ENCODE measurements around the gene ADAMTS13. TPM values are rescaled to one million over a fixed set of nuclear protein-coding genes. Genes with fewer than 3 reads are reported as not detected.
"Not testable (repeated sequence)": the region's sequence is repeated elsewhere in the genome, so short reads cannot be mapped to it uniquely, and the experiment has no call there.

Gene ADAMTS13
- total RNA-seq, 1 donor from 2014 or later, result 1.3 TPM

DNA sequence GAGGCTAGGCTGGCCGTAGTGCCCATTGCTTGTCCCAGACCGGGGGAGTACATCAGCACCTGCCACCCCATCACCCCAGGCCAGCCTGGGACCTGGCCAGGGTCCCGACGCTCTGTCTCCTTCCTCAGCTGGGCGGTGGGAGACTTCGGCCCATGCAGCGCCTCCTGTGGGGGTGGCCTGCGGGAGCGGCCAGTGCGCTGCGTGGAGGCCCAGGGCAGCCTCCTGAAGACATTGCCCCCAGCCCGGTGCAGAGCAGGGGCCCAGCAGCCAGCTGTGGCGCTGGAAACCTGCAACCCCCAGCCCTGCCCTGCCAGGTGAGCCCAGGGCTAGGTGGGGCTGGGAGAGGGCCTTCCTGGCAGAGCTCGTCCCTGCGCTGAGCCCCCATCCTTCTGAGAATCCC lies 21.1 kb downstream of the ADAMTS13 start:
- DNase-seq, result no peak
- no peaks in the 10 kb centered on the region for H3K27me3 Mint-ChIP-seq
- no peaks in the 10 kb centered on the region for H3K36me3 Mint-ChIP-seq (ENCODE audit: low read depth)
- no peak overlapping the region for H3K4me3 Mint-ChIP-seq
- no peaks in the 10 kb centered on the region for H3K4me1 Mint-ChIP-seq
- intact Hi-C loops (cut with micrococcal nuclease), result no loop called here
- no peaks in the 10 kb centered on the region for H3K9me3 Mint-ChIP-seq
- no peak overlapping the region for H3K27ac Mint-ChIP-seq

DNA sequence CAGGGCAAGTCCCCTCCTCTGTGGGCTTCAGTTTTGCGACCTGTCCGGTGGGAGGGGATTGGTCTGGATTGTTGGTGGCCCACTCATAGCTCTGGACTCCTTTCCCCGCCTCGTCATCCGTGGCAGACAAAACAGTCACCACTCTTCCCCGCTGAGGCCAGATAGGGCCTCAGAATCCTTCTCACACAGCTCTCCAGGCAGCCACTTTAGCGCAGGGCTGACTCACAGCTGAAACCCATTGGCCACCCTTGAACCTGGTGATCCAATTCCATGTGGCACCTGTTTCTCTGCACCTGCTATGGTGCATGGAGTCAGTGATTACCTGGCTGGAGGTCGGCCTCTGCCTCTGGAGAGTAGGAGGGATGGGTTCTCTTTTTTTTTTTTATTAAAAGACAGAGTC lies 21.8 kb downstream of the ADAMTS13 start:
- Mint-ChIP-seq H3K27me3 (no peaks in the 10 kb centered on the region), H3K27ac (no peak overlapping the region), H3K36me3 (ENCODE audit: low read depth) (no peaks in the 10 kb centered on the region), H3K4me1 (no peaks in the 10 kb centered on the region), H3K9me3 (no peaks in the 10 kb centered on the region), H3K4me3 (no peak overlapping the region)
- intact Hi-C loops (cut with micrococcal nuclease), result no loop called here
- DNase-seq, result no peak

DNA sequence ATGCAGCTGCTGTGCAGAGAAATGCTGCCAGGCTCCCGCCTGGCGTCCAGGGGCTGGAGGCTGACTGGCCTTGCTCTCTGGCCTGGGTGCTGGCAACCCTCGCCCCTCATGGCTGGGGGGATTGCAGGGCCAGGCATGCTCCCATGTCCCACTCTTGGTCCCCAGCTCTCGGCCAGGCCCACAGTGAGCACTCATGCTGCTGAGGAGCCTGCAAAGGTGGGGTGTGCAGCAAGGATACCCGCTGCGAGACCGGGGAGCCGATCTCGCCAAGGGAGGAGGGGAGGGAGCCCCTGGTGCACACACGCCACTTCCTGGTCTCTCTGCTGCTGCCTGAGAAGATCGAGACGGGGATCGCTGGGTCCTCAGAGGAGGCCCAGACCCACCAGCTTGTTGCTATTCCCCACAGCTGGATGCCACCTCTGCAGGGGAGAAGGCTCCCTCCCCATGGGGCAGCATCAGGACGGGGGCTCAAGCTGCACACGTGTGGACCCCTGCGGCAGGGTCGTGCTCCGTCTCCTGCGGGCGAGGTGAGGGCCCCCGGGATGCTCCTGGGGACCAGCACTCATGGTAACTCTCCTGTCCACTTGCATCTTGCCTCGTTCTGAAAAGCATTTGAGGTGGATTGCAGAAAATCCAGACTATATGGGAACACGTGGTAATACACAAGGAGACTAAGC lies 23.3 kb downstream of the ADAMTS13 start:
- H3K4me3 Mint-ChIP-seq, result no peak overlapping the region
- no peak overlapping the region for H3K27ac Mint-ChIP-seq
- intact Hi-C loops (cut with micrococcal nuclease), result no loop called here
- H3K27me3 Mint-ChIP-seq, result no peaks in the 10 kb centered on the region
- no peaks in the 10 kb centered on the region for H3K36me3 Mint-ChIP-seq (ENCODE audit: low read depth)
- no peaks in the 10 kb centered on the region for H3K4me1 Mint-ChIP-seq
- no peak for DNase-seq
- no peaks in the 10 kb centered on the region for H3K9me3 Mint-ChIP-seq

DNA sequence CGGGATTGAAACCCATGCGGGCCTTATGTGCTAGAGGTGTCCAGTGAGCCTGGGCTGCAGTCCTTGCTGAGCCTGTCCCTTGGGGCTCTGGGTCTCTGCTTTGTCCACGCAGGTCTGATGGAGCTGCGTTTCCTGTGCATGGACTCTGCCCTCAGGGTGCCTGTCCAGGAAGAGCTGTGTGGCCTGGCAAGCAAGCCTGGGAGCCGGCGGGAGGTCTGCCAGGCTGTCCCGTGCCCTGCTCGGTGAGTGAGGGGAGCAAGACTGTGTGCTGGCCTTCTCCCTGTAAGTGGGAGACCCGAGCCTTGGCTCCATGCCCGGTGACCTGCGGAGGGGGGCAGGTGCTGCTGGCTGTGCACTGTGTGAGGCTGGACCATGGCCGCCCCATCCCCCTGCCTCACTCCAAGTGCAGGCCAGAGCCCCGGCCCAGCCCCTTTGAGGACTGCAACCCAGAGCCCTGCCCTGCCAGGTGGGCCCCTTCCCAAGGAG lies 26.4 kb downstream of the ADAMTS13 start:
- no peak for DNase-seq
- Mint-ChIP-seq H3K36me3 (ENCODE audit: low read depth) (no peaks in the 10 kb centered on the region), H3K27ac (no peak overlapping the region), H3K4me1 (no peaks in the 10 kb centered on the region), H3K9me3 (no peaks in the 10 kb centered on the region), H3K27me3 (no peaks in the 10 kb centered on the region), H3K4me3 (no peak overlapping the region)
- intact Hi-C loops (cut with micrococcal nuclease), result no loop called here

DNA sequence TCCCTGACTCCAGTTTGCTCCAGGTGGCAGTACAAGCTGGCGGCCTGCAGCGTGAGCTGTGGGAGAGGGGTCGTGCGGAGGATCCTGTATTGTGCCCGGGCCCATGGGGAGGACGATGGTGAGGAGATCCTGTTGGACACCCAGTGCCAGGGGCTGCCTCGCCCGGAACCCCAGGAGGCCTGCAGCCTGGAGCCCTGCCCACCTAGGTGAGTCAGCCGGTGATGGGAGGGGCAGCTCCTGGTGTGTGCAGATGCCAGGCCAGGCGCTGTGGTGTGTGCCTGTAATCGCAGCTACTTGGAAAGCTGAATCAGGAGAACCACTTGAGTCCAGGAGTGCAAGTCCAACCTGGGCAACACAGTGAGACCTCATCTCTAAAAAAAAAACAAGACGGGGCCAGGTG lies 27.6 kb downstream of the ADAMTS13 start:
- no peaks in the 10 kb centered on the region for H3K4me1 Mint-ChIP-seq
- H3K27ac Mint-ChIP-seq, result no peak overlapping the region
- intact Hi-C loops (cut with micrococcal nuclease), result no loop called here
- no peaks in the 10 kb centered on the region for H3K9me3 Mint-ChIP-seq
- no peaks in the 10 kb centered on the region for H3K27me3 Mint-ChIP-seq
- no peaks in the 10 kb centered on the region for H3K36me3 Mint-ChIP-seq (ENCODE audit: low read depth)
- no peak for DNase-seq
- no peak overlapping the region for H3K4me3 Mint-ChIP-seq

DNA sequence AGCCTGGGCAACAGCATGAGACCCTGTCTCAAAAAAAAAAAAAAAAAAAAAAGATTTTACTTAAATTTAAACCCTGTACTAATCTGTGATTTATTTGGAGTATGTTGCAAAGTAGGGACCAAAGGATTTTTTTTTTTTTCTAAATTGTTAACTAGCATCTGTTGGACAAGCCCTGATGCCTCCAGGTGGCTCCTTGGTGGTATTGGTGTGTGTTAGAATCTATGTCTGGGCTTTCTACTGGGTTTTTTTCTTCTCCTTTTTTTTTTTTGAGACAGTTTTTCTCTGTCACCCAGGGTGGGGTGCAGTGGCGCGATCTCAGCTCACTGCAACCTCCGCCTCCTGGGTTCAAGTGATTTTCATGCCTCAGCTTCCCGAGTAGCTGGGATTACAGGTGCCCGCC lies 29.7 kb downstream of the ADAMTS13 start:
- H3K27ac Mint-ChIP-seq; H3K36me3 Mint-ChIP-seq (ENCODE audit: low read depth); DNase-seq; H3K9me3 Mint-ChIP-seq; H3K4me3 Mint-ChIP-seq; H3K27me3 Mint-ChIP-seq; H3K4me1 Mint-ChIP-seq; intact Hi-C loops (cut with micrococcal nuclease): not testable (repeated sequence)

DNA sequence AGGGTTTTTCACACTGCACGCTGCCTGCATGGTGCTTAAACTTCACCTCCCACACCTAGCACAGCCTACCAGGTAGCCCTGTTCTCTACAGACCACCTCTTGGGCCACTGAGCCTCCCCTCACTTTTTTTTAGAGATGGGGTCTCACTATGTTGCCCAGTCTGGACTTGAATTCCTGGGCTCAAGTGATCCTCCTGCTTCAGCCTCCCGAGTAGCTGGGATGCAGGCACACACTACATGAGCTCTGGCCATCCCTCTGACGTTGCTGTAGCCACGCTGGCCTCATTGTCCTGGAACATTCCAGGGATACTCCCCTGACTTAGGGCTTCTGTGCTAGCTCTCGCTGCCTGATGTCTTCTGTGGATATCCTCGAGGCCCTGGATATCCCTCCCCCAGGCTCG lies 30.4 kb downstream of the ADAMTS13 start:
- H3K4me3 Mint-ChIP-seq, result no peak overlapping the region
- H3K27me3 Mint-ChIP-seq, result no peaks in the 10 kb centered on the region
- no peaks in the 10 kb centered on the region for H3K4me1 Mint-ChIP-seq
- no peaks in the 10 kb centered on the region for H3K9me3 Mint-ChIP-seq
- no peak overlapping the region for H3K27ac Mint-ChIP-seq
- intact Hi-C loops (cut with micrococcal nuclease), result no loop called here
- H3K36me3 Mint-ChIP-seq (ENCODE audit: low read depth), result no peaks in the 10 kb centered on the region
- DNase-seq, result no peak

DNA sequence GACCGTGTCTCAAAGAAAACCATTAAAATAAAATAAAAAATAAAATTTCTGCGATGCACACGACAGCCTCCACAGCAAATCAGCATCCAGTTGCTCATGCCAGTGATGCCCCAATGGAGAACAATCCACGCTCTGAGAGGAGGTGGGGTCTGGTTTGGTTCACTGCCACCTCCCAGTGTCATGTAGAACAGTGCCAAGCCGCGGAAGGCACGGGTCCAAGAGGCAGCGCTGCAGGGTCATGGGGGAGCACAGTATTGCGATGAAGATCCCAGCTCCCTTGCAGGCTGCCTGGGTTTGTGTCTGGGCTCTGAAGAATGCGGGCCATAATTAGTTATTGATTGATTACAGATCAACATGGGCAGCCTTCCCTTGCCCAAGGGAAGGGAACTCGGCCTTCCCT lies 31.5 kb downstream of the ADAMTS13 start:
- intact Hi-C loops (cut with micrococcal nuclease), result no loop called here
- H3K4me1 Mint-ChIP-seq, result no peaks in the 10 kb centered on the region
- no peaks in the 10 kb centered on the region for H3K27me3 Mint-ChIP-seq
- no peak overlapping the region for H3K27ac Mint-ChIP-seq
- DNase-seq, result no peak
- no peaks in the 10 kb centered on the region for H3K9me3 Mint-ChIP-seq
- no peak overlapping the region for H3K4me3 Mint-ChIP-seq
- H3K36me3 Mint-ChIP-seq (ENCODE audit: low read depth), result no peaks in the 10 kb centered on the region

DNA sequence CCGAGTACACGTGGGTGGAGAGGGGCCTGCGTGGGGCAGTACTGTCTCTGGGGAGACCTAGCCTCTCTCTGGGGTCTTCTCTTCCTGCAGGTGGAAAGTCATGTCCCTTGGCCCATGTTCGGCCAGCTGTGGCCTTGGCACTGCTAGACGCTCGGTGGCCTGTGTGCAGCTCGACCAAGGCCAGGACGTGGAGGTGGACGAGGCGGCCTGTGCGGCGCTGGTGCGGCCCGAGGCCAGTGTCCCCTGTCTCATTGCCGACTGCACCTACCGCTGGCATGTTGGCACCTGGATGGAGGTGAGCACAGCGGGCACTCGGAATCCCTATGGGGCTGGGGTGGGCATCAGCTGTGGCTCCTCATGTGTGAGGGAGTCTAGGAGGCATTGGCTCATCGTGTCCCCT lies 32.2 kb downstream of the ADAMTS13 start:
- intact Hi-C loops (cut with micrococcal nuclease), result no loop called here
- Mint-ChIP-seq H3K27me3 (no peaks in the 10 kb centered on the region), H3K9me3 (no peaks in the 10 kb centered on the region)

DNA sequence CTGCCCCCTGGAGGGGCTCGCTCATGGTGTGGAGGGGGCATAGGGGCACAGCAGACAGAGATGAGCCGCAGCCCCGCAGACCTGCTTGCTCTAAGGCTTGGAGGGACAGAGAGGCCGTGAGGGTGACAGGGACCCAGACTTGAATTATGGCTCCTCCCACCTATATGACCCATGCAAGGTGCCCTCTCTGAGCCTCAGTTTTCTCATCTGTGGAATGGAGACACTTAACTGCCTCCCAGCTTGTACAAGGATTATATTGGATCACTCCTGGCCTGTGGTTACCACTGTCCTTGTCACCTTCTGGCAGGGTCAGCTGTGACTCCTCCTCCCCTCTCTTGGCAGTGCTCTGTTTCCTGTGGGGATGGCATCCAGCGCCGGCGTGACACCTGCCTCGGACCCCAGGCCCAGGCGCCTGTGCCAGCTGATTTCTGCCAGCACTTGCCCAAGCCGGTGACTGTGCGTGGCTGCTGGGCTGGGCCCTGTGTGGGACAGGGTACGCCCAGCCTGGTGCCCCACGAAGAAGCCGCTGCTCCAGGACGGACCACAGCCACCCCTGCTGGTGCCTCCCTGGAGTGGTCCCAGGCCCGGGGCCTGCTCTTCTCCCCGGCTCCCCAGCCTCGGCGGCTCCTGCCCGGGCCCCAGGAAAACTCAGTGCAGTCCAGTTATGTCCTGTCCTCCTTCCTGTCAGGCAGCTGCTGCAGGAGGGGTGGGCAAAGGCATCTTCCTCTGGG lies 32.9 kb downstream of the ADAMTS13 start:
- H3K9me3 Mint-ChIP-seq, result no peaks in the 10 kb centered on the region
- H3K27me3 Mint-ChIP-seq, result peaks cover 2% of the 10 kb centered on the region
- peaks cover 6% of the 10 kb centered on the region for H3K4me1 Mint-ChIP-seq
- peaks cover 1% of the 10 kb centered on the region for H3K36me3 Mint-ChIP-seq (ENCODE audit: low read depth)
- no peak overlapping the region for H3K4me3 Mint-ChIP-seq
- intact Hi-C loops (cut with micrococcal nuclease), result loop anchor here (5.0 kb wide), 1 partner anchor 33 kb away; the partner anchor contains the start of gene ADAMTS13
- DNase-seq, result no peak
- no peak overlapping the region for H3K27ac Mint-ChIP-seq

More for the DNA sequence above, 32.2 kb downstream of the ADAMTS13 start:
- H3K4me1 Mint-ChIP-seq, result peaks cover 3% of the 10 kb centered on the region
- no peak for DNase-seq
- H3K36me3 Mint-ChIP-seq (ENCODE audit: low read depth), result no peaks in the 10 kb centered on the region
- H3K27ac Mint-ChIP-seq, result no peak overlapping the region
- H3K4me3 Mint-ChIP-seq, result no peak overlapping the region

DNA sequence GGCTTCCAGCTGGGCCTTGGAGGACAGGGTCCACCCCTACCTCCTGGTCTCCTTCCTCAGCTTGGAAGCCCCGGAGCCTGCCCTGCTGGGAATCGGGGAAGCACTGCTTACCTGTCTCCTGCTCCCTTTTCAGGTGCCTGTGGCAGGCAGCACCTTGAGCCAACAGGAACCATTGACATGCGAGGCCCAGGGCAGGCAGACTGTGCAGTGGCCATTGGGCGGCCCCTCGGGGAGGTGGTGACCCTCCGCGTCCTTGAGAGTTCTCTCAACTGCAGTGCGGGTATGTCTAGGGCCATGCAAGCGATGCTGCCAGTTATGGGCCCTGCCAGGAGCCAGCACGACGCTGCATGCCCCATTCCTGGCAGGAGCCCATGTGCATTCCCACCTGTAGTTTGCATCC lies 33.8 kb downstream of the ADAMTS13 start:
- intact Hi-C loops (cut with micrococcal nuclease), result loop anchor here (5.0 kb wide), 1 partner anchor 34 kb away; the partner anchor contains the start of gene ADAMTS13
- Mint-ChIP-seq H3K9me3 (no peaks in the 10 kb centered on the region), H3K4me3 (no peak overlapping the region), H3K27ac (no peak overlapping the region), H3K4me1 (peaks cover 6% of the 10 kb centered on the region), H3K27me3 (peaks cover 6% of the 10 kb centered on the region), H3K36me3 (ENCODE audit: low read depth) (peaks cover 1% of the 10 kb centered on the region)
- no peak for DNase-seq

DNA sequence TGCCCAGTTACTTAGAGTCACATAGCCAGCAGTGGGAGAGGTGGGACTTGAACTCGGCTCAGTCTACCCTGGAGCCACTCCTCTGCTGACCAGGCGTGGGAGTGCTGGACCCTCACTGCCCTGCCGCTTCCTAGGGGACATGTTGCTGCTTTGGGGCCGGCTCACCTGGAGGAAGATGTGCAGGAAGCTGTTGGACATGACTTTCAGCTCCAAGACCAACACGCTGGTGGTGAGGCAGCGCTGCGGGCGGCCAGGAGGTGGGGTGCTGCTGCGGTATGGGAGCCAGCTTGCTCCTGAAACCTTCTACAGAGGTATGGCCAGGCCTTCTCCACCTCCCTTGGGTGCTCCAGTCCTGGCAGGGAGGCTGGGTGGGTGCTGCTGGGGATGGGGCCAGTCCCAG lies 34.2 kb downstream of the ADAMTS13 start:
- DNase-seq, result no peak
- H3K27me3 Mint-ChIP-seq, result peaks cover 11% of the 10 kb centered on the region
- peaks cover 1% of the 10 kb centered on the region for H3K36me3 Mint-ChIP-seq (ENCODE audit: low read depth)
- peaks cover 6% of the 10 kb centered on the region for H3K4me1 Mint-ChIP-seq
- intact Hi-C loops (cut with micrococcal nuclease), result loop anchor here (5.0 kb wide), 1 partner anchor 34 kb away; the partner anchor contains the start of gene ADAMTS13
- no peaks in the 10 kb centered on the region for H3K9me3 Mint-ChIP-seq
- H3K27ac Mint-ChIP-seq, result no peak overlapping the region
- no peak overlapping the region for H3K4me3 Mint-ChIP-seq

DNA sequence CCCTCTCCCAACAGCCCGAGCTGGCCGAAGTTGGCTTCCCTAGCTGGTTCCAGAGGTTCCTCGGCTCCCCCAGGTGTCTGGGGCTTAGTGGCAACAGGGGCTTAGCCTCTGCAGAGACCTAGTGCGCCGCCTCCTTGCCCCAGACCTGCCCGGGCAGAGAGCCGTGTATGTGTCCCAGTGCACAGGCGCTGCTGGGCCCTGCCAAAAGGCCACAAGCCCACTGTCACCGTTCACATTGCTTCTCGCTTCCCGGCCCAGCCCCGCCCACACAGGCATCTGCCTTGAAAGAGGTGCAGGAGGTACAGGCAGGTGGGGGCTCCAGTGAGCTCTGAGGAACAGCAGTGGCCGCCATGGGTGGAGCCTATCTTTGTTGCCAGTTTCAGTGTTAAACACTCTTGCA lies 35.1 kb downstream of the ADAMTS13 start:
- intact Hi-C loops (cut with micrococcal nuclease), result loop anchor here (5.0 kb wide), 1 partner anchor 35 kb away; the partner anchor contains the start of gene ADAMTS13
- peaks cover 6% of the 10 kb centered on the region for H3K4me1 Mint-ChIP-seq

DNA sequence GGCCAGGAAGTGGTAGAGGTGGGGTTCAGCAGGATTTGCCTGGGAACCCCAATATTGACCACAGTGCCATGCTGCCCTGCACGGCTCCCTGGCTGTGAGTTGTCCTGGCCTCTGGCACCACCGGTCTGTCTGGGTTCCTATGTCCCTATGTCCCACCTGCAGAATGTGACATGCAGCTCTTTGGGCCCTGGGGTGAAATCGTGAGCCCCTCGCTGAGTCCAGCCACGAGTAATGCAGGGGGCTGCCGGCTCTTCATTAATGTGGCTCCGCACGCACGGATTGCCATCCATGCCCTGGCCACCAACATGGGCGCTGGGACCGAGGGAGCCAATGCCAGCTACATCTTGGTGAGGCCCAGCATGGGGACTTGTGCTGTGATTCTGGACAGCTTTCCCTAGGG lies 35.6 kb downstream of the ADAMTS13 start:
- intact Hi-C loops (cut with micrococcal nuclease), result loop anchor here (5.0 kb wide), 1 partner anchor 35 kb away; the partner anchor contains the start of gene ADAMTS13
- peaks cover 6% of the 10 kb centered on the region for H3K4me1 Mint-ChIP-seq

More for the DNA sequence above, 35.1 kb downstream of the ADAMTS13 start:
- Mint-ChIP-seq H3K27ac (no peak overlapping the region), H3K27me3 (peaks cover 14% of the 10 kb centered on the region), H3K9me3 (no peaks in the 10 kb centered on the region), H3K36me3 (ENCODE audit: low read depth) (peaks cover 1% of the 10 kb centered on the region), H3K4me3 (no peak overlapping the region)
- DNase-seq, result no peak

More for the DNA sequence above, 35.6 kb downstream of the ADAMTS13 start:
- Mint-ChIP-seq H3K9me3 (no peaks in the 10 kb centered on the region), H3K36me3 (ENCODE audit: low read depth) (peaks cover 1% of the 10 kb centered on the region), H3K27ac (no peak overlapping the region), H3K4me3 (no peak overlapping the region), H3K27me3 (peaks cover 14% of the 10 kb centered on the region)
- DNase-seq, result no peak
